SJSA1 (cell line): Measurements from ENCODE around the gene SPATA6L. TPM values are rescaled to one million over a fixed set of nuclear protein-coding genes. Genes with fewer than 3 reads are reported as not detected.

Experiments
- DNase-seq, 2 experiments: peaks; one replicate each; pipeline ENCODE4 v3.0.0-alpha.2; 2015 to 2020; ENCODE audit warnings: low spot score in 2 of 2, low read depth in 1 of 2
- H3K27ac ChIP-seq: fragments of 250-450 bp; sonication (Bioruptor Pico); 2 replicates; pipeline ENCODE4 v1.5.1; 2020; ENCODE audit warnings: mild to moderate bottlenecking, moderate library complexity
- H3K27me3 ChIP-seq: fragments of 250-450 bp; sonication (Bioruptor Pico); replicated peaks from 2 replicates; pipeline ENCODE4 v1.5.1; 2020; ENCODE audit warnings: mild to moderate bottlenecking, moderate library complexity
- H3K36me3 ChIP-seq: fragments of 250-450 bp; sonication (Bioruptor Pico); 2 replicates; pipeline ENCODE4 v1.5.1; 2020; ENCODE audit warnings: mild to moderate bottlenecking
- H3K4me1 ChIP-seq: fragments of 250-450 bp; sonication (Bioruptor Pico); replicated peaks from 2 replicates; pipeline ENCODE4 v1.6.1; 2021; ENCODE audit warnings: mild to moderate bottlenecking
- H3K4me3 ChIP-seq: fragments of 250-450 bp; sonication (Bioruptor Pico); 2 replicates; pipeline ENCODE4 v1.5.1; 2020; ENCODE audit warnings: mild to moderate bottlenecking
- H3K9me3 ChIP-seq: fragments of 250-450 bp; sonication (Bioruptor Pico); replicated peaks from 2 replicates; pipeline ENCODE4 v1.5.1; 2020; ENCODE audit warnings: mild to moderate bottlenecking
- total RNA-seq: library from RNA; depleted of rRNA; stranded (reverse); fragments of >200 nt; shearing (Covaris generic); gene quantifications from 2 replicates; pipeline ENCODE4 v1.2.3, GENCODE V29; 2014; rRNA removed

The SPATA6L gene
- total RNA-seq = 0.13 TPM in 1 of 2 replicates, not detected in the other

GRCh38 chr9:4666042-4666699 is at the start of gene SPATA6L:
TSS of gene SPATA6L (minus strand) at chr9:4666480. CDS start at chr9:4666250, 230 bp downstream.
- H3K27me3 ChIP-seq = no peaks in the 10 kb centered on the region
- no peak within 1 kb of the TSS for H3K27ac ChIP-seq
- no peak for DNase-seq
- no peaks in the 10 kb centered on the region for H3K9me3 ChIP-seq
- peak within 1 kb of the TSS; percentile 23 for H3K4me3 ChIP-seq
- H3K4me1 ChIP-seq = peaks cover 19% of the 10 kb centered on the region
- H3K36me3 ChIP-seq = no peaks in the 10 kb centered on the region

GRCh38 chr9:4714266-4715016 is 48.2 kb upstream of the SPATA6L start:
- DNase-seq = peak in 1 of 2 experiments; percentile 14
- Histone ChIP-seq H3K36me3 (peaks cover 3% of the 10 kb centered on the region; the same call in 1 of the 2 replicates), H3K9me3 (no peaks in the 10 kb centered on the region), H3K27ac (no peak overlapping the region), H3K4me3 (no peak overlapping the region), H3K27me3 (no peaks in the 10 kb centered on the region), H3K4me1 (peaks cover 5% of the 10 kb centered on the region)

DNA sequence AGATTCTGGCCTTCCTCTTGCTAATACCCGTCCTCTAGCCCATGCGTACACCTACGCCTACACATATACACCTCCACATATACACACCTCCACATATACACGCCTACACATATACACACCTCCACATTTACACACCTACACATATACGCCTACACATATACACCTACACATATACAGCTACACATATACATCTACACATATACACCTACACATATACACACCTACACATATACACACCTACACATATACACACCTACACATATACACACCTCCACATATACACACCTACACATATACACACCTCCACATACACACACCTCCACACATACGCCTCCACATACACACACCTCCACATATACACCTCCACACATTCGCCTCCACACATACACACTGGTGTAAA is 47.6 kb upstream of the SPATA6L start:
- H3K27ac ChIP-seq = no peak overlapping the region
- peaks cover 3% of the 10 kb centered on the region; the same call in 1 of the 2 replicates for H3K36me3 ChIP-seq

GRCh38 chr9:4709380-4709779 is 43.1 kb upstream of the SPATA6L start:
- Histone ChIP-seq H3K27me3 (no peaks in the 10 kb centered on the region), H3K9me3 (no peaks in the 10 kb centered on the region), H3K4me1 (peaks cover 3% of the 10 kb centered on the region)

More for the DNA sequence above, 47.6 kb upstream of the SPATA6L start:
- Histone ChIP-seq H3K27me3 (no peaks in the 10 kb centered on the region), H3K4me3 (no peak overlapping the region), H3K4me1 (peaks cover 5% of the 10 kb centered on the region), H3K9me3 (no peaks in the 10 kb centered on the region)
- DNase-seq = no peak

DNA sequence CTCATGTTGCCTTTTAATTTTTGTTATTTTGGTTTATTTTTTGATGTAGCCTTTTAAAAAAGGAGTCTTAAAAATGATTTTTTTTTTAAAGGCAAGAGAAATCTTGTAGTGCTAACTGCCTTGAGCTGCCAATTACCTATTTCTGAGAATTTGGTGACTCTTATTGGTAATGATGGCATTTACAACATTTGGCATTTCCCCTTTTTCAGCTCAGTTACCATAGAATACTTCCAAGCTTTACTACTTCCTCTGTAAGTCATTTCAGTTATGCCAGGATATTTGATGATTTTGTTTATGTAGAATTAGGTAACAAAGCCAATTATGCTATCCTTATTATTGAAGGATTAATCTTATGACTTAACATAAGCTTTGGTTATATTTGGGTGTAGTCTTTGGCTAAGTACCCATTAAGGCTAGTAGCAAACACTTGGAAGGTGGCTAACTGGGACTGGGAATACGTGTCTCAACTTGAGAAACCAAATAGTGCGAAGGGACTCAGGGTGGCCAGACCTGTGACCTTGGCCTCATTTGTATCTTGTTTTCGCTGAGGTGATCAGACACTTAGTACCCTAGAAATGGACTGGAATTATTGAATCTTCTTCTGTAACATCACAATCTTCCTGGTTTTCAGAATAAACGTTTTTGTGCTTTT is 40.8 kb upstream of the SPATA6L start:
- Histone ChIP-seq H3K4me3 (no peak overlapping the region), H3K36me3 (peaks cover 2% of the 10 kb centered on the region), H3K4me1 (no peaks in the 10 kb centered on the region), H3K9me3 (no peaks in the 10 kb centered on the region), H3K27me3 (no peaks in the 10 kb centered on the region), H3K27ac (no peak overlapping the region)
- DNase-seq = no peak

More at GRCh38 chr9:4709380-4709779, 43.1 kb upstream of the SPATA6L start:
- no peak overlapping the region for H3K4me3 ChIP-seq
- no peaks in the 10 kb centered on the region for H3K36me3 ChIP-seq
- no peak for DNase-seq
- H3K27ac ChIP-seq = no peak overlapping the region

DNA sequence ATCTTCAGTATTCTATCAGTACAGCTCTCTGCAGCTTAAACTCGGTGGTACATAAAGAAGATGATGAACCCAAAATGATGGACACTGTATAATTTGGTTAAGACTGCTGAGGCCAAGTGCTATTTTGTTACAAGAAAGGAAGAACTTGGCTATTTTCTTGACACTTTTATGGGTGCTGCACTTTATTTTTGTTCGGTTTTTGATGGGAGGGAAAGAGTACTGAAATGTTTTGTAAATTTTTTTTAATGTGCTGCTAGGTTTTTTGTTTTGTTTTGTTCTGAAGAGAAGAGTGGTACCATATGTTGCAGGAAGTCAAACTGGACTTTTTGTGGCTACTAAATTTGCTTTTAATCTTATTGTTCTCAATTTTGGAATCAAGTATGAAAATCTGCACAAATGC is 39.7 kb upstream of the SPATA6L start:
- DNase-seq = no peak
- Histone ChIP-seq H3K4me1 (no peaks in the 10 kb centered on the region), H3K9me3 (no peaks in the 10 kb centered on the region), H3K4me3 (no peak overlapping the region), H3K36me3 (peaks cover 2% of the 10 kb centered on the region), H3K27ac (no peak overlapping the region), H3K27me3 (no peaks in the 10 kb centered on the region)

DNA sequence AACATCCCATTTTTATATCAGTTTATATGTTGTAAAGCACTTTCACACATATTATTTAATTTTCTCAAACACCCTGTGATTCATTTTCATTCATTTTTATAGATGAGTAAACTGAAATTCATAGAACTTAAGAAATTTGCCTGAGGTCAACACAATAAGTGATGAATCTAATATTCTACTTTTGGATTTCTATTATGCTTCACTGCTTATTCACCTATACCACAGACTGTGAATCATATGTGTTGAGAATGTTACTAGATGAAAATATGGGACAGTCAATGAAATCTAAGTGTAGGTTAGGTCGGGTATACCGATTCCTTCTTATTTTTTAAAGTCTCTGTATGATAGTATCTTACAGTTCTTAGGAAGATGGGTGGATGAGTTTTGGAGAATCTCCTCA is 37.8 kb upstream of the SPATA6L start:
- H3K27ac ChIP-seq = no peak overlapping the region
- no peak overlapping the region for H3K4me3 ChIP-seq
- H3K9me3 ChIP-seq = no peaks in the 10 kb centered on the region
- H3K4me1 ChIP-seq = no peaks in the 10 kb centered on the region
- H3K36me3 ChIP-seq = peaks cover 7% of the 10 kb centered on the region
- H3K27me3 ChIP-seq = no peaks in the 10 kb centered on the region
- DNase-seq = no peak

DNA sequence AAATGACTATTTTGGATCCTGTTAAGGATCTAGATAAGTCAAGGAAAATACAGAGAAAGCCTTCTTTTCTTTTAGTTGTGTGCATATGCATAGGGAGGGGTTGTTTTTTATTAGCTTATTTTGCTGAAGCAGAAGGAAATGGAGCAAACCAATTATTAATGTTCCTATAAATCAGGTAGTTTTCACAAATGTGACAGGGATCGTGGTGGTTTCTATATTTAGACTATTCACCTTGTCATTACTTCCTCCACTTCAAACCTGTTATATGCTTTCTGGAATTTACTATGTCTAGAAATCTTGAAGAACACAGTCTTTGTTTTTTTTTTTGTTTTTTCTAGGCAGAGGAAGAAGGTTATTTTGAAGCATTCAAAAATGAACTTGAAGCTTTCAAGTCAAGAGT is 35.2 kb upstream of the SPATA6L start:
- Histone ChIP-seq H3K27me3 (no peaks in the 10 kb centered on the region), H3K4me3 (no peak overlapping the region), H3K4me1 (no peaks in the 10 kb centered on the region), H3K27ac (no peak overlapping the region), H3K36me3 (peaks cover 14% of the 10 kb centered on the region), H3K9me3 (no peaks in the 10 kb centered on the region)
- no peak for DNase-seq

DNA sequence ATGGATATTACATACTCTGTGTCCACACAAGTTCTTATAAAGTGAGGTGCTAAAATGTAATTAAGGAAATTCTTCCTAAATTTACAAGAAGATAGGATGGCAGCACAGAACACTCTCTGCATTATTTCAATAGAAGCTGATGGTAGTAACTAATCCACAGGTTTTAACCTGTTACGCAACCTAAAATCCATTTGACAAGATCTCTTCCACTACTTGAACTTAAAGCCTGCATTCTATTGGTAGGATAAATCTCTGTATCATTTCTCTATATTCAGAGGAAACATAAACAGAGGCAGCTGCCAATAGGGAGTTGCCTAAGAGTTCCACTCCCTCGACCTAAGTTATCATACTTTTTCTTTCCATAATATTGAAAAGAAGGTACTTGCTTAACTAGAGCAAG is 34.7 kb upstream of the SPATA6L start:
- H3K4me1 ChIP-seq = no peaks in the 10 kb centered on the region
- no peak overlapping the region for H3K4me3 ChIP-seq
- H3K36me3 ChIP-seq = peaks cover 14% of the 10 kb centered on the region
- no peaks in the 10 kb centered on the region for H3K27me3 ChIP-seq
- no peaks in the 10 kb centered on the region for H3K9me3 ChIP-seq
- H3K27ac ChIP-seq = no peak overlapping the region
- no peak for DNase-seq

DNA sequence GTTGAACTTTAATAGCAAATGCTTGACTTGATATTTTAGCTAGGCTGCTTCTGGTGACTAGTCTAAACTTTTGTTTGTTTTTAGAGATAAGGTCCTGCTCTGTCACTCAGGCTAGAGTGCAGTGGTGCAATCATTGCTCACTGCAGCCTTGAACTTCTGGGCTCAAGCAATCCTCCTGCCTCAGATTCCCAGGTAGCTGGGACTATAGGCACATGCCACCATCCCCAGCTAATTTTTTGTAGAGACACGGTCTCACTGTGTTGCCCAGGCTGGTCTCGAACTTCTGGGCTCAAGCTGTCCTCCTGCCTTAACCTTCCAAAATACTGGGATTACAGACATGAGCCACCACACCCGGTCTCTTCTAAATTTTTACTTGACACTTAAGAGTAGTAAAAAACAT is 33.8 kb upstream of the SPATA6L start:
- no peak for DNase-seq
- H3K27me3 ChIP-seq = no peaks in the 10 kb centered on the region
- no peaks in the 10 kb centered on the region for H3K4me1 ChIP-seq
- H3K4me3 ChIP-seq = no peak overlapping the region
- H3K36me3 ChIP-seq = peaks cover 14% of the 10 kb centered on the region
- no peak overlapping the region for H3K27ac ChIP-seq
- no peaks in the 10 kb centered on the region for H3K9me3 ChIP-seq

GRCh38 chr9:4691795-4692194 is 25.5 kb upstream of the SPATA6L start:
- H3K36me3 ChIP-seq = no peaks in the 10 kb centered on the region; the same call in 1 of the 2 replicates
- H3K9me3 ChIP-seq = no peaks in the 10 kb centered on the region
- no peaks in the 10 kb centered on the region for H3K27me3 ChIP-seq
- H3K4me3 ChIP-seq = no peak overlapping the region
- DNase-seq = no peak
- no peaks in the 10 kb centered on the region for H3K4me1 ChIP-seq
- H3K27ac ChIP-seq = no peak overlapping the region

DNA sequence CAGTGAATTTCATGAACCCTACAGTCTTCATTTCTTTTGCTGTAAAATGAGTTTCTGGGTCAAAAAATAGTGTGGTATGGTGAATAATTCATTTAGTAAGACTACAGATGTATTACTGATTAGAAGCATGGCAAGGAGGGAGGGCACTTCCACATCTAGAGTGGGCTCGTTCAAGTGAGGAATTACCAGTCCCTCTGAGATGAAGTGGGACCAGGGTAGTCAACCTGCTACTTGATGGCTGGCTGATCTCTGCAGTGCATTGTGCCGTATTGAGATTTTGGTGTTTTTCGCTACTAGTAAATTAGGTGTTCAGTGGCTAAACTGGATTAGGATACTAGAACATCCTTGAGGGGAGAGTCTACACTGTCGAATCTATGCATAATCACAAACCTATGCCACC is 23.9 kb upstream of the SPATA6L start:
- H3K4me1 ChIP-seq = no peaks in the 10 kb centered on the region
- H3K36me3 ChIP-seq = no peaks in the 10 kb centered on the region
- DNase-seq = no peak
- no peak overlapping the region for H3K4me3 ChIP-seq
- H3K27me3 ChIP-seq = no peaks in the 10 kb centered on the region
- no peaks in the 10 kb centered on the region for H3K9me3 ChIP-seq
- no peak overlapping the region for H3K27ac ChIP-seq

- no peaks in the 10 kb centered on the region for H3K4me1 ChIP-seq
- H3K27me3 ChIP-seq = no peaks in the 10 kb centered on the region
- no peak overlapping the region for H3K4me3 ChIP-seq
- no peaks in the 10 kb centered on the region for H3K9me3 ChIP-seq
- H3K36me3 ChIP-seq = 0 out of 2 replicates have a peak, but pooled peaks cover 2% of the 10 kb centered on the region
- no peak overlapping the region for H3K27ac ChIP-seq
- no peak for DNase-seq
These were observed 23.4 kb upstream of the SPATA6L start for GRCh38 chr9:4689687-4690104.

- H3K27me3 ChIP-seq = no peaks in the 10 kb centered on the region
- no peak overlapping the region for H3K27ac ChIP-seq
- H3K4me1 ChIP-seq = no peaks in the 10 kb centered on the region
- H3K4me3 ChIP-seq = no peak overlapping the region
- DNase-seq = no peak
- 0 out of 2 replicates have a peak, but pooled peaks cover 2% of the 10 kb centered on the region for H3K36me3 ChIP-seq
- no peaks in the 10 kb centered on the region for H3K9me3 ChIP-seq
These were observed 22.7 kb upstream of the SPATA6L start for GRCh38 chr9:4689021-4689420.
